ENCODE results near the gene MEX3C. TPM values are rescaled to one million over a fixed set of nuclear protein-coding genes. Genes with fewer than 3 reads are reported as not detected.

Gene MEX3C
- total RNA-seq, result 10 to 100 TPM; 16.5 to 37.1 (median 23.2) TPM

DNA sequence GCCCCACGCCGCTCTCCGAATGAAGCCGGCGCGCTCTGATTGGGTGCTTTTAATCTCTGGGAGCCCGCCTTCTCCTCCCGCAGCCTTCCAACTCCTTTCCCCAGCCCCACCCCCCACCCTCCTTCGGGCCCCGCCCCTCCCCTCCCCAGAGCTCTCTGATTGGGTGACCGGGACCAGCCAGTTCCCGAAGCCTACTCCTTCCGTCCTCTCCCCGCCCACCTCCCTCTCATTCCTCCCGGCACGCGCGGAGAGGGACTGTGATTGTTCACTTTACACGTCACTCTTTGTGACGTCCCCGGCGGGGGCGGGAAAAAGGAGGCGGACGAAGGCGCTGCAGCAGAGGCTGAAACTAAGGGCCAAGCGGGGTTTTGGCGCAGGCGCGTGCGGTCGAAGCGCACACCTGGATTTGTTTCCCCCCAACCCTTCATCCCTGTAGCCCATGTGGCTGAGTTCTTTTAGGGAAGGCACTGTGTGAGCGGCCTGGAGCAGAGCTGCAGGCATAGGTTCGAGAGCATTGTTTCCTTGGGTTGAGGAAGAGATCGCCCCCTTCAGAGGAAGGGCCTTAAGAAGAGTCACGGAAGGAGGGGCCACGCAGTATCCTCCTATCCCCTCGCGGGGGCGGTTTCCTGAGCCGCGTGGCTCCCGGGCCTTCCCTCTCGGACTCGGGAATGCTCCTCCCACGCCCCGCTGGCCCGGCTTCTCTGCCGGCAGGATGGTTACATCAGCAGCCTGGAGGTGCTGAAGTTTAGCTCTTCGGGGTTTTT is at the start of gene MEX3C:
TSS of gene MEX3C (minus strand) at position 21 of the 764 bp plus-strand sequence. CDS start 361 bp downstream, outside the sequence.
- Histone ChIP-seq H3K27ac (peak within 1 kb of the TSS; percentile 96 to 100 (median 96)), H3K4me1 (peaks cover 0 to 25% (median 6%) of the 10 kb centered on the region in 4 donors), H3K27me3 (no peaks in the 10 kb centered on the region), H3K9me3 (no peaks in the 10 kb centered on the region), H3K36me3 (no peaks in the 10 kb centered on the region), H3K4me3 (peak within 1 kb of the TSS; percentile 80 to 90 (median 86))
- peak; percentile 99 for DNase-seq
- TF ChIP-seq POLR2A (IDR thresholded peaks at IDR 0.05), result peak; percentile 42 to 77
- TF ChIP-seq, protein P1, sequence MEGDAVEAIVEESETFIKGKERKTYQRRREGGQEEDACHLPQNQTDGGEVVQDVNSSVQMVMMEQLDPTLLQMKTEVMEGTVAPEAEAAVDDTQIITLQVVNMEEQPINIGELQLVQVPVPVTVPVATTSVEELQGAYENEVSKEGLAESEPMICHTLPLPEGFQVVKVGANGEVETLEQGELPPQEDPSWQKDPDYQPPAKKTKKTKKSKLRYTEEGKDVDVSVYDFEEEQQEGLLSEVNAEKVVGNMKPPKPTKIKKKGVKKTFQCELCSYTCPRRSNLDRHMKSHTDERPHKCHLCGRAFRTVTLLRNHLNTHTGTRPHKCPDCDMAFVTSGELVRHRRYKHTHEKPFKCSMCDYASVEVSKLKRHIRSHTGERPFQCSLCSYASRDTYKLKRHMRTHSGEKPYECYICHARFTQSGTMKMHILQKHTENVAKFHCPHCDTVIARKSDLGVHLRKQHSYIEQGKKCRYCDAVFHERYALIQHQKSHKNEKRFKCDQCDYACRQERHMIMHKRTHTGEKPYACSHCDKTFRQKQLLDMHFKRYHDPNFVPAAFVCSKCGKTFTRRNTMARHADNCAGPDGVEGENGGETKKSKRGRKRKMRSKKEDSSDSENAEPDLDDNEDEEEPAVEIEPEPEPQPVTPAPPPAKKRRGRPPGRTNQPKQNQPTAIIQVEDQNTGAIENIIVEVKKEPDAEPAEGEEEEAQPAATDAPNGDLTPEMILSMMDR (IDR thresholded peaks at IDR 0.05), result peak; percentile 6 to 46 (median 38)

DNA sequence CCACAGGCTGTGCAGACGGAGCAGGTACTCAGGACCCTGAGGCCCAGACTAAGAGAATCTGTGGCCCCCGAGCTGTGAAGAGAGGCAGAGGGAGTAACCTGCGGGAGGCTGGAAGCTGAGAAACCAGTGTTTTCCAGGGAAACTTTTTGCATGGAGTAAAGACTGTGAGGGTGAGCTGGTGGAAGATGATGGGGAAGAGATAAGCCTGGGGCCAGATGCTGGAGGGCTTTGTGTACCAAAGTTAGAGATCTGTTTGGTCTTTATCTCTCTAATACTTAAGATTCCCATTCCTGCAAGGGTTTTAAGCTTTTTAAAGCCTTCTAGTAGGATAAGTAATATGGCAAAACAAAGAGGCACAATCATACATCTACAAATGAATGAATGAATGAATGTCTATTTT is 43.7 kb upstream of the MEX3C start:
- Histone ChIP-seq H3K27me3 (no peaks in the 10 kb centered on the region), H3K27ac (no peak overlapping the region), H3K36me3 (no peaks in the 10 kb centered on the region), H3K4me3 (no peak overlapping the region), H3K9me3 (no peaks in the 10 kb centered on the region), H3K4me1 (no peaks in the 10 kb centered on the region)
- TF ChIP-seq POLR2A (IDR thresholded peaks at IDR 0.05), result no peak
- no peak for DNase-seq

DNA sequence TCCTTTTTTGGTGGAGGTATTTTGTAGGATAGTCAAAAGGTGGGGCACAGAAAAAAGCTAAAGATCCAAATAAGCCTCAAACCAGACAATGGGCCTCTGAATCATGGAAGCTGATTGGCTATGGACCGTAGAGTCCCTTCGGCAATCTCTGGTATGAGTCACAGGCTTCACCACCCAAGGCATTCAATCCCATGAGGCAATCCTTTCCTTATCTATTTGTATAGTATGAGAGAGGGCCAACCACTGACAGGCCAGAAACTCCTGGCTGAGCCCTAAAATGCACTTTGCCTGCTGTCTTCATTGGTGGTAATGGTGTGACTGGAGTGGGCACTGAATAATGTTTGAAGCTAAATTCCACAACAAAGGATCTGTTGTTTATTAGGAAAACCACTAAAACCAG is 38.7 kb upstream of the MEX3C start:
- no peak overlapping the region for H3K4me3 ChIP-seq
- TF ChIP-seq, protein P1 (IDR thresholded peaks at IDR 0.05), result no peak
- no peak for TF ChIP-seq POLR2A (IDR thresholded peaks at IDR 0.05)
- H3K27ac ChIP-seq, result no peak overlapping the region
- no peaks in the 10 kb centered on the region for H3K9me3 ChIP-seq
- no peaks in the 10 kb centered on the region for H3K36me3 ChIP-seq
- H3K4me1 ChIP-seq, result no peaks in the 10 kb centered on the region
- H3K27me3 ChIP-seq, result no peaks in the 10 kb centered on the region
- no peak for DNase-seq

DNA sequence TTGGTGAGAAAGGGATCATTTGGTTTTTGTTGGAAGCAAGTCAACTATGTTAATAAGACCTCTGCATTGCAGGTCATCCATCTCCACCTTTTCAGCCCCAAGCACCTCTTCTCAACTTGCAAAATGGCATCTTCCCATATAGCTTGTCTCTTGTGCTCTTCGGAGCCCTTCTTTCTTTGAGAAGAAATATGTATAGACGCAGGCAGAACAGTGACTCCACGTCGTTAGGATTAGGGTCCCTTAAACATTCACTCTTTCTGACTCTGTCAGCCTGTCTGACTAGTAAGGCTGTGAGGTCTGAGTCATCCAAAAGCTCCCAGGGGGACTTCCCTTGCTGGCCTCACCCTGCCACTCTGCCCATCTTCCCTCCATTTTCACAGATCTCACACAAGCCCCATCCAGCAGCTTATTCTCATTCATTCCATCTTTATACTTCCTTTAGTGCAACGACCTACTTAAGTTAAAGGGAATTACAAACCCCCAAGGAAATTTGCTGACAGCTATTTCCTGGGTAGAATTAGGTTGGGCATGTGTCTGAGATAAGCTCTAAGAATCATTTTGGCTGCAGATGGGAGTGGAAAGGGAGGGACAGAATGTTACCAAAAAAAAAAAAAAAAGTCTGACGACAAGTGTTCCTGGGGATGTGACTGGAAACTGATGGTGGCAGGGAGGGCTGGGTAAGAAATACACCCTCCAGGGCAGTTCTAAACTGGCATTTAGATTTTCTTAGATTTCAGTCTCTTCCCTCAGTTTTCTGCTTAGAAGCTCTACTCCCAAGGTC is 37.7 kb upstream of the MEX3C start:
- DNase-seq, result no peak
- TF ChIP-seq POLR2A (IDR thresholded peaks at IDR 0.05), result no peak
- TF ChIP-seq, protein P1 (IDR thresholded peaks at IDR 0.05), result no peak

DNA sequence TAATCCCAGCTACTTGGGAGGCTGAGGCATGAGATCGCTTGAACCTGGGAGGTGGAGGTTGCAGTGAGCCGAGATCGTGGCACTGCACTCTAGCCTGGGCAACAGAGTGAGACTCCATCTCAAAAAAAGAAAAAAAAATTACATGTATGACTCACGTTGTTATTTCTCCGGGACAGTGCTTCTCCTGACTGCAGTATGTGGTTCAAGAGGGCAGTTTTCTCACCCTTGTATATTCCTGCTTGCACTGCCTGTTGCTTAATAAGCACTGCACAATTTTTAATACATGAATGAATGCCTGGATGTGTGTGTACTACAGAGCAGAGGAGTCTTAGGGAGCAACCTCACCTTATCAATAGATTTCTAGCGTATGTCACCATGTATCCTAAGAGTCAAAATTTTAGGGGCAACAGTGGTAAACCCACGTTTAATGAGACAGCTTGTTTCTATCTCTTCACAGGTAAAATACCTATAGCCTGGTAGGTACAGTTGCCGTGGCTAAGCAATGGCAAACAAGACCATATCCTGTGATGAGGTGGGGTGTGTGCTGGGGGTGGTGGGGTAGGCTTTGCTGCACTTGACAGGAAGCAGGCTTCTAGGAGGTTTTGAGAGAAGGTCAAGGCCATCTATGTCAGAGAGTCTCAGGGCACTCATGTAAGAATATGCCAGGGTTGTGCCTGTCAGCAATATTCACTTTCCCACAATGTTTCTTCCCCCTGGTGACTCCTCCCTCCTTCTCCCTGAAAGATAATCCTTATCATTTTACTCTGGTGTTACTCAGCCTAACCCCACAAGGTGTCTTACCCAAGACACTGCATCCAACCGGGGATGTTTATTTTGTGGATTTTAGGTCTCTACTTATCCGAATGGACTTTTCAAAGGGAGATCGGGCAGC is 36.9 kb upstream of the MEX3C start:
- H3K9me3 ChIP-seq, result no peaks in the 10 kb centered on the region
- no peaks in the 10 kb centered on the region for H3K27me3 ChIP-seq
- no peaks in the 10 kb centered on the region for H3K36me3 ChIP-seq
- no peak for DNase-seq
- TF ChIP-seq POLR2A (IDR thresholded peaks at IDR 0.05), result no peak
- TF ChIP-seq, protein P1 (IDR thresholded peaks at IDR 0.05), result no peak
- H3K4me1 ChIP-seq, result no peaks in the 10 kb centered on the region
- H3K27ac ChIP-seq, result no peak overlapping the region
- no peak overlapping the region for H3K4me3 ChIP-seq

More for the DNA sequence above, 37.7 kb upstream of the MEX3C start:
- Histone ChIP-seq H3K36me3 (no peaks in the 10 kb centered on the region), H3K4me1 (no peaks in the 10 kb centered on the region), H3K27ac (no peak overlapping the region), H3K4me3 (no peak overlapping the region), H3K27me3 (no peaks in the 10 kb centered on the region), H3K9me3 (no peaks in the 10 kb centered on the region)
